HepG2 (cell line): ENCODE data around the gene PCGF3.

Experiments
- ARNT2 ChIP-seq: sonication (generic); formaldehyde crosslinking; IDR thresholded peaks from 2 replicates; pipeline ENCODE4 v1.8.0; 2022; ENCODE audit warnings: mild to moderate bottlenecking, low read depth, missing genetic modification reagents, moderate library complexity
- CHD4 ChIP-seq: fragments of 200-600 bp; sonication (generic); IDR thresholded peaks from 2 replicates; pipeline ENCODE4 v1.7.0; 2017; ENCODE audit warnings: mild to moderate bottlenecking, low read length, borderline replicate concordance
- CTCF ChIP-seq: sonication (generic); formaldehyde crosslinking; IDR thresholded peaks from 2 replicates; pipeline ENCODE4 v1.5.0; 2020; ENCODE audit warnings: mild to moderate bottlenecking, missing genetic modification reagents, moderate library complexity
- EP300 ChIP-seq, 3 experiments: sonication (generic) in 1 of 3; formaldehyde crosslinking in 1 of 3; IDR thresholded peaks; 2 replicates each; pipeline versions ENCODE4 v1.5.1 to v1.6.1; 2011 to 2020; ENCODE audit warnings: low read depth in 2 of 3, low read length in 2 of 3, borderline replicate concordance in 1 of 3, improper control_type of control experiment in 1 of 3, mild to moderate bottlenecking in 1 of 3, missing genetic modification reagents in 1 of 3, moderate library complexity in 1 of 3
- FOXP4 ChIP-seq: sonication (generic); formaldehyde crosslinking; IDR thresholded peaks from 2 replicates; pipeline ENCODE4 v1.4.0; 2020; ENCODE audit warnings: missing genetic modification reagents
- LCORL ChIP-seq, 2 experiments: fragments of 450-650 bp in 1 of 2; sonication (generic) in 1 of 2; formaldehyde crosslinking in 1 of 2; IDR thresholded peaks; 2 replicates each; pipeline versions ENCODE4 v1.5.0 to v1.6.1; 2017 to 2020; ENCODE audit warnings: antibody characterized with exemption in 1 of 2, missing genetic modification reagents in 1 of 2
- MAFF ChIP-seq: IDR thresholded peaks from 2 replicates; pipeline ENCODE4 v1.6.1; 2011; ENCODE audit warnings: low read depth, low read length, improper control_type of control experiment
- POLR2AphosphoS5 ChIP-seq: IDR thresholded peaks from 2 replicates; pipeline ENCODE4 v1.6.1; 2012; ENCODE audit warnings: low read depth, low read length
- SMAD1 ChIP-seq: sonication (generic); formaldehyde crosslinking; IDR thresholded peaks from 2 replicates; pipeline ENCODE4 v1.4.0; 2020; ENCODE audit warnings: missing genetic modification reagents, low read depth, mild to moderate bottlenecking, borderline replicate concordance
- TAF1 ChIP-seq: sonication (generic); formaldehyde crosslinking; IDR thresholded peaks from 2 replicates; pipeline ENCODE4 v1.4.0; 2020; ENCODE audit warnings: missing genetic modification reagents
- THRA ChIP-seq: sonication (generic); formaldehyde crosslinking; IDR thresholded peaks from 2 replicates; pipeline ENCODE4 v1.4.0; 2020; ENCODE audit warnings: missing genetic modification reagents, borderline replicate concordance

- TF ChIP-seq EP300 (IDR thresholded peaks at IDR 0.05; ENCODE audit: low read depth in 2 of 2, low read length in 2 of 2) (no peak), EP300 (CRISPR knock-in tag; IDR thresholded peaks at IDR 0.05; ENCODE audit: borderline replicate concordance) (no peak), THRA (CRISPR knock-in tag) (no peak), FOXP4 (CRISPR knock-in tag) (no peak), MAFF (no peak), POLR2AphosphoS5 (no peak), TAF1 (CRISPR knock-in tag) (no peak), LCORL (IDR thresholded peaks at IDR 0.05) (no peak), LCORL (CRISPR knock-in tag; IDR thresholded peaks at IDR 0.05) (no peak), SMAD1 (CRISPR knock-in tag) (no peak), CTCF (CRISPR knock-in tag) (no peak), ARNT2 (CRISPR knock-in tag) (no peak), CHD4 (no peak)
Measured at GRCh38 chr4:768995-769394, 63.4 kb downstream of the PCGF3 start.
